B cell (primary cell): ENCODE measurements around the gene MET. TPM values are rescaled to one million over a fixed set of nuclear protein-coding genes. Genes with fewer than 3 reads are reported as not detected.

Experiments used
- ATAC-seq: fragments of 200-7000 bp; cut with Tn5 transposase; one replicate; pipeline ENCODE4 v1.10.0; 2021; ENCODE audit warnings: low read depth, mild to moderate bottlenecking, moderate number of reproducible peaks, moderate library complexity
- CTCF ChIA-PET: fragments of 350-600 bp; sonication (Branson Sonifier 250); formaldehyde crosslinking; loops from one replicate; lab custom pipeline; 2021; ENCODE audit warnings: antibody characterized with exemption, inconsistent platforms; lab: Charles Lee
- POLR2A ChIA-PET: fragments of 350-600 bp; sonication (Branson Sonifier 250); formaldehyde crosslinking; loops from one replicate; lab custom pipeline; 2021; ENCODE audit warnings: antibody characterized with exemption; lab: Charles Lee
- DNase-seq: peaks from one replicate; pipeline ENCODE4 v3.0.0; 2013
- H2AFZ ChIP-seq: 2 replicates; pipeline ENCODE4 v1.6.1; 2012; ENCODE audit warnings: mild to moderate bottlenecking, low read depth, low read length; ENCODE audit not compliant: insufficient read depth, poor library complexity, severe bottlenecking
- H3K27ac ChIP-seq, 2 donors: 1 replicate in 1 of 2; 2 replicates in 1 of 2; pipeline ENCODE4 v1.5.1; 2012 to 2013; ENCODE audit warnings: low read length in 2 of 2, mild to moderate bottlenecking in 2 of 2, moderate library complexity in 1 of 2
- H3K27me3 ChIP-seq, 4 experiments: fragments of 200-600 bp in 1 of 4; sonication (generic) in 1 of 4; replicated peaks in 1 of 4; 1 replicate in 2 of 4; 2 replicates in 2 of 4; pipeline versions ENCODE4 v1.6.1 to v1.7.0; 2013 to 2016; ENCODE audit warnings: low read length in 3 of 4, mild to moderate bottlenecking in 2 of 4, mixed read lengths in 1 of 4, moderate library complexity in 1 of 4; ENCODE audit not compliant: insufficient read depth in 4 of 4, control insufficient read depth in 3 of 4; ENCODE audit errors: control extremely low read depth in 1 of 4
- H3K36me3 ChIP-seq, 2 experiments: replicated peaks in 1 of 2; 1 replicate in 1 of 2; 2 replicates in 1 of 2; pipeline versions ENCODE4 v1.6.1 to v1.7.1; 2013; ENCODE audit warnings: low read length in 1 of 2; ENCODE audit not compliant: insufficient read depth in 2 of 2, control insufficient read depth in 1 of 2; ENCODE audit errors: control extremely low read depth in 1 of 2, extremely low read depth in 1 of 2
- H3K4me1 ChIP-seq, 2 donors: fragments of 200-600 bp in 1 of 2; sonication (generic) in 1 of 2; 1 replicate in 1 of 2; 2 replicates in 1 of 2; pipeline versions ENCODE4 v1.5.1 to v1.6.1; 2013 to 2017; ENCODE audit warnings: low read length in 2 of 2; ENCODE audit not compliant: control insufficient read depth in 2 of 2, insufficient read depth in 2 of 2
- H3K4me2 ChIP-seq: replicated peaks from 2 replicates; pipeline ENCODE3; 2012; ENCODE audit warnings: mild to moderate bottlenecking, low read depth, low read length; ENCODE audit not compliant: poor library complexity, severe bottlenecking
- H3K4me3 ChIP-seq, 5 experiments: fragments of 200-600 bp in 1 of 5; sonication (generic) in 1 of 5; 1 replicate in 3 of 5; 2 replicates in 2 of 5; pipeline versions ENCODE4 v1.5.1 to v1.7.0; 2011 to 2016; ENCODE audit warnings: low read length in 4 of 5, mild to moderate bottlenecking in 4 of 5, low read depth in 2 of 5, control low read depth in 1 of 5, moderate library complexity in 1 of 5; ENCODE audit not compliant: insufficient read depth in 1 of 5; ENCODE audit errors: control extremely low read depth in 1 of 5, extremely low read depth in 1 of 5
- H3K79me2 ChIP-seq: fragments of 200-600 bp; sonication (generic); one replicate; pipeline ENCODE4 v1.6.0; 2016; ENCODE audit warnings: low read length; ENCODE audit not compliant: control insufficient read depth, insufficient read depth
- H3K9ac ChIP-seq: fragments of 200-600 bp; sonication (generic); 2 replicates; pipeline ENCODE4 v1.6.1; 2017; ENCODE audit warnings: mild to moderate bottlenecking, low read length, moderate library complexity
- H3K9me3 ChIP-seq, 3 donors: one replicate each; pipeline versions ENCODE4 v1.6.1 to v1.7.1; 2013; ENCODE audit warnings: low read length in 2 of 3; ENCODE audit not compliant: control insufficient read depth in 2 of 3, insufficient read depth in 1 of 3; ENCODE audit errors: control extremely low read depth in 1 of 3
- H4K20me1 ChIP-seq: 2 replicates; pipeline ENCODE4 v1.6.0; 2012; ENCODE audit warnings: mild to moderate bottlenecking, low read length; ENCODE audit not compliant: insufficient read depth, control insufficient read depth, poor library complexity, severe bottlenecking
- H3K27ac Mint-ChIP-seq: one replicate; pipeline ENCODE4 v1.8.0; 2021; ENCODE audit warnings: mixed read lengths
- H3K27me3 Mint-ChIP-seq: one replicate; pipeline ENCODE4 v1.8.0; 2021; ENCODE audit warnings: mixed read lengths
- H3K4me1 Mint-ChIP-seq: one replicate; pipeline ENCODE4 v1.8.0; 2021; ENCODE audit warnings: mixed read lengths
- H3K4me3 Mint-ChIP-seq: one replicate; pipeline ENCODE4 v1.8.0; 2021; ENCODE audit warnings: mixed read lengths
- H3K9me3 Mint-ChIP-seq: one replicate; pipeline ENCODE4 v1.8.0; 2022; ENCODE audit warnings: mixed read lengths; ENCODE audit not compliant: insufficient read depth
- CTCF ChIP-seq: fragments of 200-600 bp; IDR thresholded peaks from one replicate; pipeline ENCODE4 v1.8.0; 2022; ENCODE audit warnings: antibody characterized with exemption, mild to moderate bottlenecking
- EZH2 ChIP-seq: IDR thresholded peaks from 2 replicates; pipeline ENCODE4 v1.6.1; 2012; ENCODE audit warnings: borderline replicate concordance, low read depth, mild to moderate bottlenecking, moderate library complexity, low read length; ENCODE audit not compliant: insufficient read depth, poor library complexity, severe bottlenecking
- WGBS: methylation state at CpG from one replicate; pipeline ENCODE4 v1.1.5; 2013; ENCODE audit warnings: missing lambda C conversion rate; ENCODE audit not compliant: insufficient coverage; 5-methylcytosine and 5-hydroxymethylcytosine counted together
- intact Hi-C: fragments of 100-400 bp; cut with micrococcal nuclease; formaldehyde crosslinking; loops from one replicate; pipeline ENCODE4 v1.10.0; 2022
- polyA plus RNA-seq: library from polyadenylated mRNA; depleted of rRNA; stranded (reverse); fragments of >200 nt; gene quantifications from 2 replicates; pipeline ENCODE4 v1.2.3, GENCODE V29; 2012
- total RNA-seq, 2 donors: library from RNA; stranded (reverse); fragments of 120-200 nt in 1 of 2; gene quantifications; 1 replicate in 1 of 2; 2 replicates in 1 of 2; pipeline versions ENCODE4 v1.2.3 to v1.2.4, GENCODE V29; 2013 to 2022

MET gene
- total and polyA plus RNA-seq, 2 donors (not counting 1 experiment from before 2014, with no cell fraction given) = 0.03 to 0.59 TPM

- H3K27me3 ChIP-seq = no peaks in the 10 kb centered on the region
- POLR2A ChIA-PET = no interaction called here
- WGBS = 0% methylated on average over 1 of the region's 2 CpGs
Measured at GRCh38 chr7:116786791-116787443, 114.9 kb downstream of the MET start.

More at GRCh38 chr7:116786791-116787443, 114.9 kb downstream of the MET start:
- Histone ChIP-seq H3K4me3 (no peak overlapping the region), H2AFZ (no peak overlapping the region), H3K4me2 (peak overlapping the region; percentile 33), H3K36me3 (no peaks in the 10 kb centered on the region), H4K20me1 (no peaks in the 10 kb centered on the region), H3K9me3 (no peaks in the 10 kb centered on the region), H3K4me1 (peaks cover 4 to 11% of the 10 kb centered on the region in 2 donors), H3K27ac (no peak overlapping the region), H3K9ac (no peak overlapping the region), H3K79me2 (no peaks in the 10 kb centered on the region)
- Mint-ChIP-seq H3K27ac (no peak overlapping the region), H3K27me3 (no peaks in the 10 kb centered on the region), H3K4me1 (no peaks in the 10 kb centered on the region), H3K4me3 (no peak overlapping the region), H3K9me3 (no peaks in the 10 kb centered on the region)
- intact Hi-C loops = loop anchor here (1.0 to 5.0 kb wide), 3 partner anchors 95 to 195 kb away; partner anchors contain the start of gene MET
- TF ChIP-seq EZH2 (no peak), CTCF (peak; percentile 60)
- DNase-seq (peak; percentile 76), ATAC-seq (peak; percentile 96)
- CTCF ChIA-PET = interaction anchor here (0.7 to 3.8 kb wide), 18 partner anchors 9 to 528 kb away, joined by 3 to 71 read pairs (median 5); partner anchors contain the start of gene MET
